NCI-H2029 (cell line): ENCODE data around the gene LYRM9.
"Not testable (repeated sequence)": the region's sequence is repeated elsewhere in the genome, so short reads cannot be mapped to it uniquely, and the experiment has no call there.

Experiments
- DNase-seq: peaks from one replicate; lab custom pipeline; 2025; lab: John Stamatoyannopoulos, UW

The LYRM9 gene

GRCh38 chr17:27839571-27840405 lies 53.4 kb downstream of the LYRM9 start:
- not testable (repeated sequence) for DNase-seq

GRCh38 chr17:27838607-27839006 lies 54.6 kb downstream of the LYRM9 start:
- not testable (repeated sequence) for DNase-seq

- DNase-seq: not testable (repeated sequence)
Measured at GRCh38 chr17:27837769-27838168, 55.4 kb downstream of the LYRM9 start.

GRCh38 chr17:27836651-27837050 lies 56.5 kb downstream of the LYRM9 start:
- DNase-seq: no peak

GRCh38 chr17:27834571-27834970 lies 58.6 kb downstream of the LYRM9 start:
- no peak for DNase-seq

GRCh38 chr17:27832831-27833230 lies 60.3 kb downstream of the LYRM9 start:
- no peak for DNase-seq

GRCh38 chr17:27829888-27830287 lies 63.3 kb downstream of the LYRM9 start:
- not testable (repeated sequence) for DNase-seq

- DNase-seq: not testable (repeated sequence)
Measured at GRCh38 chr17:27829143-27829711, 63.9 kb downstream of the LYRM9 start.
